Stimulated activated CD4-positive, alpha-beta T cell treated with anti-CD3 and anti-CD28 coated beads, Interleukin-2, amount 100 ng/mL, for 4 hours (primary cell): ENCODE measurements around the gene NOC2L.

Experiments
- DNase-seq: peaks from one replicate; pipeline ENCODE4 v3.0.0-alpha.2; 2020; ENCODE audit warnings: low read depth

The NOC2L gene

DNA sequence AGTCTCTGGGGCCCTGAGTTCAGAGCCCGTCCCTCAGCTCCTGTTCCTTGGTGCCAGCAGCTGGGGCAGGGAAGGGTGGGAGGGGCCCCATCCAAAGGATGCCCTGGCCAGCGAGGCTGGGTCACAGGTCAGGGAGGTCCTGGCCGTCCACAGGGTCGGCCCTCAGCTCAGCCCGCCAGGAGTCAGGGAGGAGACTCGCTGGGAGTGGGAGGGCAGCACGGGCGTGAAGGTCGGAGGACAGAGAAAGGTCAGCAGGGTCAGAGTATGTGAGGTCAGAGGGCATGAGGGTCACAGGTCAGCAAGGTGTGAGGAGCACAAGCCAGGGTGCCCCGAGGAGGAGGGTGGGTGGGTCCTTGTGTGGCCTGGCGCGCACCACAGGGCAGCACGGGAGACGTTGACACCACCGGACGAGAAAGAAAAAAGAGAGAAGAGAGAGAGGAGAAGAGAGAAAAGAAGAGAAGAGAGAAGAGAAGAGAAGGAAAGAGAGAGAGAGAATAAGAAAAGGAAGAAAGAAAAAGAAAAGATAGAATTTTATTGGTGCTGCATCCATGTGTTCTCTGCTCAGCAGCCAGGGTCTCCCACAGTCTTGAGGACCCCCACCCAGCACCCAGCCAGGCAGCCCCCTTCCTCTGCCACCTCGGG, 15.8 kb upstream of the NOC2L start:
- DNase-seq, result no peak

DNA sequence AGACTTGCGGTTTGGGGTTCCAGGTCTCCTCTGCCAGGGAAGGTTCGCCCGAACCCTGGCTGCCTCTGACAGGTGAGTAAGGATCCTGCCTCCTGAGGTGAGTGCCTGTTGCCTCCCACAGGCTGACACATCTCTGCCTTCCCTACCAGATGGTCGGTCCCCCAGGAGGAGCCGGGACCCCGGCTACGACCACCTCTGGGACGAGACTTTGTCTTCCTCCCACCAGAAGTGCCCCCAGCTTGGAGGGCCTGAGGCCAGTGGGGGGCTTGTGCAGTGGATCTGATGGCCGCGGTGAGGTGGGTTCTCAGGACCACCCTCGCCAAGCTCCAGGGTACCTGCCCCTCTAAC, 15.2 kb upstream of the NOC2L start:
- no peak for DNase-seq

DNA sequence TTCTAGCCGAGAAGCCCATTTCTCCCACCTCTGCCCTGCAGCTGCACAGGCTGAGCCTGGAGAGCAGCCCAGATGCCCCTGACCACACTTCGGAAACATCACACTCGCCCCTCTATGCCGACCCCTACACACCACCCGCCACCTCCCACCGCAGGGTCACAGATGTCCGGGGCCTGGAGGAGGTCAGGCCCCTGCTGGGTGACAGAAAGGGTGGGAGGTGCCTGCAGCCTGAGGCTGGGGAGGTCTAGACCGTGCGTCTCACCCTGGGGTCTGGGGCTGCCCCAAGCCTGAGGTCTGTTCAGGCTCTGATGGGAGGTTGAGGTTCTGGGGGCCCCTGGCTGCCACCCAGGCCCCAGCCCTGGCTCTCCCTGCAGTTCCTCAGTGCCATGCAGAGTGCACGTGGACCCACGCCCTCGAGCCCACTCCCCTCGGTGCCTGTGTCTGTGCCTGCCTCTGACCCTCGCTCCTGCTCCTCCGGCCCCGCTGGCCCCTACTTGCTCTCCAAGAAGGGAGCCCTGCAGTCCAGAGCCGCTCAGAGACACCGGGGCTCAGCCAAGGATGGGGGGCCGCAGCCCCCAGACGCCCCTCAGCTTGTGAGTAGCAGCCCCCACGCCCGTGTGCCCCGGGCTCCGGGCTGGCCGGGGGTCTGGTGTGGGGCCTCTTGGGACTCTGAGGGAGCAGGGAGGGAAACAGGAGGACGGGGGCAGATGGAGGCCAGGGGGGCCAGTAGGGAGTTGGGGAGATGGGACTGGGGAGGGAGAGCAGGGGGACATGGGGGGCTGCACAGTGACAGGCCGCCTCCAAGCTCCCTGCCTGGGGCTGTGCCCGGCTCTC, 14.6 kb upstream of the NOC2L start:
- no peak for DNase-seq

DNA sequence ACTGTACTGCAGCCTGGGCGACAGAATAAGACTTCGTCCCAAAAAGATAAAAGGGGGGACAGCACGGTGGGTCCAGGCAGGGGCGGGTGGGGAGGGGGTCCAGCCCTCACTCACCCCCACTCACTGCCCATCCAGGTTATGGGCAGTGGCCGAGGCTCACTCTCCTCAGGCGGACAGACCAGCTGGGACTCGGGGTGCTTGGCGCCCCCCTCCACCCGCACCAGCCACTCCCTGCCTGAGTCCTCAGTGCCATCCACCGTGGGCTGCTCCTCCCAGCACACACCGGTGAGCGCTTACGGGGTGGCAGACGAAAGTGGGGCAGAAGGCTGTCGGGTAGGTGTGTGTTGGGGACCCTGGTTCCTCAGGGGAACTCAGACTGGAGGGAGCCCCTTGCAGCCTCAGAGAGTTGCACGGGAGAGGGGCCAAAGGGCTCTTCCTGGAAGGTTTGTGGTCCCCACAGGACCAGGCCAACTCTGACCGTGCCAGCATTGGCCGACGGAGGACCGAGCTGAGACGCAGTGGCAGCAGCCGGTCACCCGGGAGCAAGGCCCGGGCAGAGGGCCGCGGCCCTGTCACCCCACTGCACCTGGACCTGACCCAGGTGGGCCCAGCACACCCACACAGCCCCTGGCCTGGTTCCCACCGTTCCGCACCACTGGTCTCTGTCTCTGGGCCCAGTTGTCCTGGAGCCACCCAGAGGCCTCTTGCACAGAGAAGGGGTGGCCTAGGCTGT, 13.8 kb upstream of the NOC2L start:
- DNase-seq, result no peak

DNA sequence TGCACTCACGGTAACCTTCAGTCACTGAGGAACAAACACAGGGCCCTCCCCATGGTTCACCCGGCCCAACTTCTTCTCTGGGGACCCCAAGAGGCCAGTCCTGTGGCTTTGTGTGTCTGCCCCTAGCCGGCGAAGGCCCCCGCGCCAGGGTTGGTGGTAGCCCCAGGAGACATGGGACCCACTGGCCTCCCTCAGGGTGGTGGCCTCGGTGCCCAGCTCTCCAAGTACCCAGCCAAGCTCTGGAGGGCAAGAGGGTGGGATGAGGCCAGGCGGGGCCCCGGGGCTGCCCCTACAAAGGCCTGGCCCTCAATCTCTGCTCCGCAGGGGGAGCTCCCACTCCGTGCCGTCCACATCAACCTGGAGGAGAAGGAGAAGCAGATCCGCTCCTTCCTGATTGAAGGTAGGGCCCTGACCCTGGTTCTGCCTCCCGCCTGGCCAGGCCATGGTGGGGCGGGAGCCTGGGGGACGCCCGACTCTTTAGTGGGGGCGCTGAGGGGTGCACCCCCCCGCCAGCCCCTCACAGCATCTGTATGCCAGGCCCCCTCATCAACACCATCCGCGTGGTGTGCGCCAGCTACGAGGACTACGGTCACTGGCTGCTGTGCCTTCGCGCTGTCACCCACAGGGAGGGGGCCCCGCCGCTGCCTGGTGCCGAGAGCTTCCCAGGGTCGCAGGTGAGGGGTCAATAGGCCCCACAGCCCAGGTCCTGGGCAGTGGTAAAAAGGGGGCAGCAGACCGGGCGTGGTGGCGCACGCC, 12.9 kb upstream of the NOC2L start:
- DNase-seq, result no peak

DNA sequence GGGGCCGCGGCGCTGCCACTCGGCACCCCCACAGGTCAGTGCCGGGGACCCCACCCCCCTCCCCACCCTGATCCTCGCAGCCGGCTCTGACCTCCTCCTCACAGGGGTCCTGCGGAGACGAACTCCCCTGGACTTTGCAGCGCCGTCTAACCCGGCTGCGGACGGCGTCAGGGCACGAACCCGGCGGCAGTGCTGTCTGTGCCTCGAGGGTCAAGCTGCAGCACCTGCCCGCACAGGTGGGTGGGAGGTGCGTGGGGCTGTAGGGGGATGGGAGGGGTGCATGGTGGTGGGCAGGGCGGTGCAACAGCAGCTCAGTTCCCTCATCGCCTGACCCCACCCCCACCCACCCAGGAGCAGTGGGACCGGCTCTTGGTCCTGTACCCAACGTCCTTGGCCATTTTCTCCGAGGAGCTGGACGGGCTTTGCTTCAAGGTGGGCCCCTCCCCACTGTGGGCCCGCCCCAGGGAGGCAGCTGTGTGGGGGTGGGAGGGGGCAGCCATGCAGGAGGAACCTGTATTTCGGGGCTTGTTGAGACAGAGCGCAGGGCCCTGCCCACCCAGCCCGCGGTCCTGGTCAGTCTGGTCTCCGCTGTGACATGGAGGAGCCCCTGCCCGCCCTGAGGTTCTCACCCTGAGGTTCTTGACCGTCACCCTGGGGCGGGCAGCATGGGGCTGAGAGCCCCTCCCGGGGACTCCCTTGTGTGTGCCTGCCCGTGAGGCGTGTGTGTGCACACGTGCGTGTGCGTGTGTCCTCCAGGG, 12.1 kb upstream of the NOC2L start:
- no peak for DNase-seq

DNA sequence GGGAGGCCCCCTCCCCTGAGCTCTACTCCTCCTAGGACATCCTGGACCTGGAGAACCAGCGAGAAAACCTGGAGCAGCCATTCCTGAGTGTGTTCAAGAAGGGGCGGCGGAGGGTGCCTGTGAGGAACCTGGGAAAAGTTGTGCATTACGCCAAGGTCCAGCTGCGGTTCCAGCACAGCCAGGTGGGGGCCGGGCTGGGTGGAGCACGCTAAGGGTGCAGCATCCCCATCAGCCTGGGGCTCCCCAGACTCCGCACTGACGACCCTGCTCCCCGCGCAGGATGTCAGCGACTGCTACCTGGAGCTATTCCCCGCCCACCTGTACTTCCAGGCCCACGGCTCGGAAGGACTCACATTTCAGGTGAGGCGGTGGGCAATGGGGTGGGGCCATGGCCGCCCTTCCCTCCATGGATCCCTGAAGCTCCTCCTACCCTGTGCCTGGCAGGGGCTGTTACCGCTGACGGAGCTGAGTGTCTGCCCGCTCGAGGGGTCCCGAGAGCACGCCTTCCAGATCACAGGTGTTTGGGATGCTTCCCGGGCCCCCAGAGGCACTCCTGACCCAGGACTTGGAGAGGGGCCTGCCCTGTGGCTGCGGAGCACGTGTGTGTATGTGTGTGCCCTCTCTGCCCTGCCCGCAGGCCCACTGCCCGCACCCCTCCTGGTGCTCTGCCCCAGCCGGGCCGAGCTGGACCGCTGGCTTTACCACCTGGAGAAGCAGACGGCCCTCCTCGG, 11.4 kb upstream of the NOC2L start:
- DNase-seq, result no peak

DNA sequence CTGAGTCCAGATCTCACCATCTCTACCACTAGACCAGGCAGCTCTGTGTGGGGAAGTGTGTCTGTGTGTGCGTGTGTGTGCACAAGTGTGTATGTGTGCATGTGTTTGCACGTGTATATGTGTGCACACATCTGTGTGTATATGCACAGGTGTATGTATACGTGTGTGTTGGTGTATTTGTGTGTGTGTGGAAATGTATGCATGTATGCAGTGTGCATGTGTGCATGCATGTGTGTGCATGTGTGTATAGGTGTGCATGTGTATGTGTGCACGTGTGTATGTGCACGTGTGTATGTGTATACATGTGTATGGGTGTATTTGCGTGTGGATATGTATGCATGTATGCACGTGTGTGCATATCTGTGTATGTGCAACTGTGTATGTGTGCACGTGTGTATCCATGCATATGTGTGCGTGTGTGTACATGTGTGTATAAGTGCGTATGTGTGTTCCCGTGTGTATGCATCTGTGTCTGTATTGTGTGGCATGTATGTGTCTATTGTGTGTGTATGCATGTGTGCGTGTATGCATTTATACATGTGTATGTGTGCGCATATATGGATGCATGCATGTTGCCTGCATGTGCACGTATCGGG, 10.3 kb upstream of the NOC2L start:
- no peak for DNase-seq

DNA sequence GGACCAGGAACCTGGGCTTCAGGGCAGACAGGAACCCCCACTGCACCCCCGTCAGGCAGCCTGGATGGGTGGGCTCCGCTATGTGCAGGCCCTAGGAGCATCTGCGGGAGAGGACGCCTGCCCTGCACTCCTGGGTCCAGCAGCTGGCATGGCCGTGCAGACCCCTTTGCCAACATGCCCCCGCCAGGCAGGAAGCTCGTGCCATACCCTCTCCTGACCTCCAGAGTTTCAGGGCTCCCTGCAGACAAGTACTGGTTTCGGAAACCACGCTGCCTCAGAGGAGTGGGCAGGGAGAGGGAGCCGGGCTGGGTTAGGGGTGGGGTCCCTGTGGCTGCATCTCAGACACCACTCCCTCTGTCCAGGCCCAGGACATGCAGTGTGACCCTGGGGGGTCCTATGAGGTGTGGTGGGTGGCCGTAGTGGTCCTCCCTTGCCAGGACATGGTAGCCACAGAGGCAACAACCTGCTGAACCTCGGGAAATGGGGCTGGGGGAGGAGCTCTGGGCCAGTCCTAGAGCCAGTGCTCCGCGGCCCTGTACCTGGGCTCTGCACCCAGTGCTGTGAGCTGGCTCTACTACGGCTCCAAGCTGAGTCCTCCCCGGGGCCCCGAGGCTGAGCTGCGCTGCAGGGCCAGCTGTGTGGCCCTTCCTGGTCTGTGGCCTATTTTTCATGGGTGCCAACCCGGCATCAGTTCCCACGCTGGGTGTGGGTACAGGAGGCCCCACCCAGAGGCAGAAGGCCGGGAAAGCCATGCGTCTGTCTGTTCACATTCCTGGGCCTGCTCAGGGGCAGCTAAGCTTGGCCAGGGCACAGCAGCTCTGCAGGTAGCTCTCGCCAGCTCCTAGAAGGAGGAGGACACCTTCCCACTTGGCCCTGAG, 8.6 kb upstream of the NOC2L start:
- DNase-seq, result no peak

DNA sequence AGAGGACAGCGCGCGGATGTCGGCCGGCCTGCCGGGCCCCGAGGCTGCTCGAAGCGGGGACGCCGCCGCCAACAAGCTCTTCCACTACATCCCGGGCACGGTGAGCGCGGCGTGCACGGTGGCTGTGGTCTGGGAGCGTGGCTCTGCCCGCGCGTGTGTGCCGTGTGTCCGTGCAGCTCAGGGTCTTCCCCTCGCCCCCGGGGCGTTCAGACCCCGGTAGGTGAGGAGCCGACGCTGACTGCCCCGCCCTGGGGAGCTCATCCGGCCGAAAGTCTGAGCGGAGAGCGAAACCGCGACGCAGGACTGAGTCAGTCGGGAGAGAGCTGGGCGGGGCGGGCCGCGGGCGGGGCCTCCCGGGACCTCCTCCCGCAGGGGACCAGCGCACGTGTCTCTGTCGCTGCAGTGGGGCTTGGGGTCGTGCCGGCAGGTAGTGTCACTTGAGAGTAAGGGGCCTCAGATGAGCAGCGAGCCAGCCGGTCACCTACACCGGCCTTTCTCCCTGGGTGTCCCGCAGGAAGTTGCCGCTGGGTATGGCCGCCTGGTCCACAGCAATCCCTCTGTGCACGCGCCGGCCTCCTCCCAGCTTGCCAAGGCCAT, 7.7 kb upstream of the NOC2L start:
- peak; percentile 82 for DNase-seq

DNA sequence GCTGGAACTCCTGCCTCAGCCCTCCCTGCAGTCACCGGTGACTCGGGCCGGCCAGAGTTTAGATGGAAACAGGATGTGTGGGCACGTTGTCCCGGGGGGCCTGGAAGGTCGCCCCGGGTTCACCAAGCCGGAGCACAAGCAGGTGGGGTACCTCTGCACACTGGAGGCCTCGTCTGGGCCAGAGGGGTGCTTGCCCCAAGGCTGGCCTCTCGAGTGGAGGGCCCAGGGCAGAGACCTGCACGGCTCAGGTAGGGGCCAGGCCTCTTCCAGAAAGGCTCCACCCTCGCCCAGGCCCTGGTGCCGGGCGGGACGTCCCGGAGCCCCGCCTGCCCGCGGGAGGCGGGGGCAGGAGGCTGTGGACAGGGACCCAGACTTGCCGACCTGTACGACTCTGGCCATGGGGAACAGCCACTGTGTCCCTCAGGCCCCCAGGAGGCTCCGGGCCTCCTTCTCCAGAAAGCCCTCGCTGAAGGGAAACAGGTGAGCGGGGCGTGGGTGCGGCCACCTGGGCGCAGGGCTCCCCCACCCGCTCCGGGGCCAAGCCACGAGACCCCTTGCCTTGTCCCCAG, 7.2 kb upstream of the NOC2L start, which contains the start of gene PLEKHN1:
TSS of gene PLEKHN1 (plus strand) at position 348 of the 569 bp plus-strand sequence. CDS start at position 398, 50 bp downstream.
- no peak for DNase-seq

DNA sequence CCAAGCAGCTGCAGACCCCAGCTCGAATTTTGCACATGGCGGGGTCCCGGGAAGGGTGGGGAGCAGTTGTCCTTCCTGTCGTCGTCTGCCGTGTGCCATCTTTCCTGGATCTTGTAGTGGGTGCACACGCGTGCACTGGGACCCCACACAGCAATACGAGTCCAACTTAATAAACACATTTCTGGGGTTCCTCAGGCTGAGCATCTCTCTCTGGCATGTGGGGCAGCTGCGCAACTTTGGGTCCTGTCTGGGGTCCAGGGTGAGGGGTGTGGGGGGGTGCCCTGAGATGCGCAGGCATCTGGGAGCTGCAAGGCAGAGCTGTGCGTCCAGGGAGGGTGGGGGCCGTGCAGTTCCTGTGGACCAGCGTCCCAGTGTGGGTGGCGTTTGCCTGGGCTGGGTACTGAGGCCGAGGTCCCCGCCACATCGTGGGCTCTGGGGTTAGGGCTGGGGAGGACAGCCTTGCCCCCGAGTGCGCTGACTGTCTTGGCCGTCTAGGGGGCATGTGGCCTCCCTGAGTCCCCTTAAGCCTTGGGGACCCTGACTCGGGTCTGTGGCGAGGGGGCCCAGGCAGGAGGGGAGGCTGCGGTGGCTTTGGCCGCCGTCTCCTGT, 6.6 kb upstream of the NOC2L start:
- DNase-seq, result no peak

DNA sequence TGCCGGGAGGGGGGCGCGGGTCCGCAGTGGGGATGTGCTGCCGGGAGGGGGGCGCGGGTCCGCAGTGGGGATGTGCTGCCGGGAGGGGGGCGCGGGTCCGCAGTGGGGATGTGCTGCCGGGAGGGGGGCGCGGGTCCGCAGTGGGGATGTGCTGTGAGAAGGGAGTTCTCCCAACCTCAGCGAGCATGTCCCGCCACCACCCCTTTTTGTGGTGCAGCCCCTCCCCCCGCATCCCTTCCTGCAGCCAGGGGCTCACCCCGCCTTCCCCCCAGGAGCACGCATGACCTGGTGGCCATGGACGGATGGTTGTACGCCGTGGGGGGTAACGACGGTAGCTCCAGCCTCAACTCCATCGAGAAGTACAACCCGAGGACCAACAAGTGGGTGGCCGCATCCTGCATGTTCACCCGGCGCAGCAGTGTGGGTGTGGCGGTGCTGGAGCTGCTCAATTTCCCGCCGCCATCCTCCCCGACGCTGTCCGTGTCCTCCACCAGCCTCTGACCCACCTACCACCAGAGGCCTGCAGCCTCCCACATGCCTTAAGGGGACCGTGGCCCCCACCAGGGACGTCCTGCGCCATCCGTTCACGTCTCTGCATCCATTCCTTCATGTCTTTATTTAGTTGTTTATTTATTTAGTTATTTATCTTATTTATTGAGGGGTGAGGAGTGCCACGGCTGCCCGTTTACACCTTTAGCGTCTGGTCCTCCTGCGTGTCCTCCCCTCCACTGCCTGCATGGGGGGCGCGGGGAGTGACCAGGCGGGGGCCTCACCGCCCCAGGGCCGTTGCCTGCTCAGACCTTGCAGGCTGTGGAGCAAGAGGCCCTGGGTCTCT, 5.9 kb upstream of the NOC2L start:
- DNase-seq, result no peak

DNA sequence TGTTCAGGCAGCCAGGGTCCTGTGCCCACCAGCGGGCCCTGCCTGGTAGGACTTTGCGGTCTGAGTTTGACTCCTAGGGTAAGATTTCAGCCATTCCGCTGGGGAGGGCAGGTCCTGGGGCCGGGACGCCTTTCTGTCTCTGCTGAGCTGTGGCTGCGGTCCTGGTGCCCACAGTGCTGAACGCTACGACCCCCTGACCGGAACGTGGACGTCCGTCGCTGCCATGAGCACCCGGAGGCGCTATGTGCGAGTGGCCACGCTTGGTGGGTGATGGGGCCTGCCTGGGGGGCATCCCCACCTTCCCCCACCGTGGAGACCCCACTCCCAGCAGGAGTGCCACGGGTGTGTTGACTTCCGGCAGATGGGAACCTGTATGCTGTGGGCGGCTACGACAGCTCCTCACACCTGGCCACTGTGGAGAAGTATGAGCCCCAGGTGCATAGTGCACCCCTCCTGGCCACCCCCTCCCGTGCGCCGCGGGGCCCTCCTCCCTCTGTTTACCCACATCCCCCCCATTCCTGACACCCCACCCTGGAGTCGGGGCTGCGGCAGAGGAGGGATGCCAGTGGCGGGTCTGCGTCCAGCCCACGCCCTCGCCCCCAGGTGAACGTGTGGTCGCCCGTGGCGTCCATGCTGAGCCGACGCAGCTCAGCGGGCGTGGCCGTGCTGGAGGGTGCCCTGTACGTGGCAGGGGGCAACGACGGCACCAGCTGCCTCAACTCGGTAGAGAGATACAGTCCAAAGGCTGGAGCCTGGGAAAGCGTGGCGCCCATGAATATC, 4.9 kb upstream of the NOC2L start:
- DNase-seq, result no peak

DNA sequence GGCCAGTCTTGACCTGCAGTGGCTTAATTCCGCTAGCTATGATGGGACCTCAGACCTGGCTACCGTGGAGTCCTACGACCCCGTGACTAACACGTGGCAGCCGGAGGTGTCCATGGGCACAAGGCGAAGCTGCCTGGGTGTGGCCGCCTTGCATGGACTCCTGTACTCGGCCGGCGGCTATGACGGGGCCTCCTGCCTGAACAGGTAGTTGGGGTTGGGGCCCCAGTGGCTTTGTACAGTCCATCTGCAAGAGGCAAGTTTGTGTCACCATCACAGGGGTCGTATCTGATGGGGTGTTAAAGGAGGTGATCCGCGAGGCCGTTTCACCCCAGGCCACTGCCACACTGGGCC, 4.2 kb upstream of the NOC2L start:
- no peak for DNase-seq
